Activated CD8-positive, alpha-beta memory T cell treated with anti-CD3 and anti-CD28 coated beads, Interleukin-2, amount 50 U/mL, for 24 hours (primary cell): Measurements from ENCODE around the gene TRPV4.

Source experiments
- DNase-seq: peaks from one replicate; pipeline ENCODE4 v3.0.0-alpha.2; 2020; ENCODE audit errors: extremely low read depth

The TRPV4 gene

DNA sequence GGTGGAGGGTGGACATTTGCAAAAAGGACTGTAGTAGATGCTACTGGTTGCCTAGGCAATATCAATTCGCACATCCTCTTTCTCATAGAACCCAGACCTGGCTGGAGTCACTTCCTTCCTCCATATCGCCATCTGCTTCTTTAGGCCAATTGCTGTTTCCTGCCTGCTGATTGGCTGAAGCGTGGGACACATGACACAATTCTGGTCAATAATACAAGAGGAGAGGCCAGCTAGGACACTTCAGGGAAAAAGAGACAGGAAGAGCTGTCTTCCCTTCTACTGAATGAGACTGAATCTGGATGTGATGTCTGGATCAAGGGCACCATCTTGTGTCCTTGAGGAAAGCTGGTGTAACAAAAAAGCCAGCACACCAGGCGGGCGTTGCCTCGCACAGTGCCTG, 53.8 kb downstream of the TRPV4 start:
- no peak for DNase-seq

- no peak for DNase-seq
These were observed 54.5 kb downstream of the TRPV4 start for GRCh38 chr12:109778684-109779083.

DNA sequence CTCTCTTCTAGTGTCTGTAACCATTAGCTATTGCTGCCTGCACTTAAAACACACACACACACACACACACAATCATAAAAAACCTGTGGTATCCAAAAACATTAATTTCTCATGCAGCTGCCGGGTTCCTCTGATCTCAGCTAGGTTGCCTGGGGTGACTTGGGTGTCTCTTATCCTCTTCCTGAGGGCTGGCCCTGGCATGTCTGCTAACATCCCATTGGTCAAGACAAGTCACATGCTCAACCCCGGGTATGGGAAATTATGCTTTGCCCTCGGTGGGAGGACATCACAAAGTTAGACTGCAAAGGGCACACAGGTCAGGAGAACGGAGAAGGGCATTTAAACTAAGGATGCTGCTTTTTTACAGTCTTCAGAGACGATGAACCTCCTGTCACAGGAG, 55.7 kb downstream of the TRPV4 start:
- peak; percentile 4 for DNase-seq

GRCh38 chr12:109776624-109777023, 56.6 kb downstream of the TRPV4 start:
- no peak for DNase-seq

- peak; percentile 48 for DNase-seq
These were observed 57.9 kb downstream of the TRPV4 start for GRCh38 chr12:109775172-109775881.

GRCh38 chr12:109773384-109774011, 59.7 kb downstream of the TRPV4 start:
- no peak for DNase-seq

- DNase-seq, result no peak
These were observed 60.4 kb downstream of the TRPV4 start for GRCh38 chr12:109772622-109773321.

GRCh38 chr12:109771746-109772621, 61.2 kb downstream of the TRPV4 start:
- no peak for DNase-seq

GRCh38 chr12:109770861-109771670, 62.1 kb downstream of the TRPV4 start:
- no peak for DNase-seq

DNA sequence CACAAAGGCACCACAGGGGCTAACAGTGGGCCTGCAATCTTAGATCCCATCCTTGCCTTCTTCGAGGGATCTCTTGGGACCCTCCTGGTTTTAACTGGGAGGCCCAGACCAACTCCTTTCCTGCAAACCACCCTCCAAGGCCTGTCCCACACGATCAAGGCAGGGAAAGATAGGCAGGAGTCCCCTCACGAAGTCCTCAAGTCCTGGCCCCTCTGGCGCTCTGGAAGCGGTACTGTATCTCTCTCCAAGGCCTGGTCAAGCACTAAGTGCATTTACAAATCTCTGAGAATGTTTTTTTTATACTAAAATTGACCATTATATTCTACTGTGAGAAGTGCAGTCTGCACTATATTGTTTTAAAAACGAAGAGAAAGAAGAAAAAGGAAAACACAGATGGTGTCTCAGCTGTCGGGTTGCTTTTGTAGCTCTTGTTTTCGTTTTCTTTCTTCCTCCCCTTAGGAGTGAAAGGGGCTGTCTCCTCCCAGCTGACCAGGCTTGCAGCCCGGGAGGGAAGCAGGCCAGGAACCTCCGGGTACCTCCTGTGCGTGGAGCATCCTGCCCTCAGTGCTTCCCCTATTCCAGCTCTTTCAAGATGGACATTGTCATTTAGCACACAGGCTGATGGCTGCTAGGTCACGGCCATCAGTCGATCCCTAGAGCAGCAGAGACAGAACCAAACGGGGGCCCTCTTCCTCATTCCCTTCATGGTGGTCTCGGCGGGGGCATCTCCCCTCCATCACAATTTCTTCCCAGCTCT, 62.9 kb downstream of the TRPV4 start:
- DNase-seq, result no peak

GRCh38 chr12:109768901-109769670, 64.1 kb downstream of the TRPV4 start:
- DNase-seq, result no peak

GRCh38 chr12:109767991-109768900, 65.0 kb downstream of the TRPV4 start:
- DNase-seq, result no peak

DNA sequence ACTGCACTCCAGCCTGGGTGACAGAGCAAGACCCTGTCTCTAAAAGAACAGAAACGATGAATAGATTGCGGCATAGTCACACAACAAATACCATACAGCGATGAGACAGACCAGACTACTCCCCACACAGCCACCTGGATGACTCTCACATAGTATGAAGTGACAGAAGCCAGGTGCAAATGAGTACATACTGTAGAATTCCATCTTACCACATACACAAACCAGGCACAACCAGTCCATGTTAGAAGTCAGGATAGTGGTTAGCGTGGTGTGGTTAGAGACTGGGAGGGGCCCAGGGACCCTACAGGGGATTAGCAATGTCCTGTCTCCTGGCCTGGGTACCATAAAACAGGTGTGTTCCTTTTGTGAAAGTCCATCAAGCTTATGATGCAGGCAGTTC, 65.7 kb downstream of the TRPV4 start:
- DNase-seq, result no peak

DNA sequence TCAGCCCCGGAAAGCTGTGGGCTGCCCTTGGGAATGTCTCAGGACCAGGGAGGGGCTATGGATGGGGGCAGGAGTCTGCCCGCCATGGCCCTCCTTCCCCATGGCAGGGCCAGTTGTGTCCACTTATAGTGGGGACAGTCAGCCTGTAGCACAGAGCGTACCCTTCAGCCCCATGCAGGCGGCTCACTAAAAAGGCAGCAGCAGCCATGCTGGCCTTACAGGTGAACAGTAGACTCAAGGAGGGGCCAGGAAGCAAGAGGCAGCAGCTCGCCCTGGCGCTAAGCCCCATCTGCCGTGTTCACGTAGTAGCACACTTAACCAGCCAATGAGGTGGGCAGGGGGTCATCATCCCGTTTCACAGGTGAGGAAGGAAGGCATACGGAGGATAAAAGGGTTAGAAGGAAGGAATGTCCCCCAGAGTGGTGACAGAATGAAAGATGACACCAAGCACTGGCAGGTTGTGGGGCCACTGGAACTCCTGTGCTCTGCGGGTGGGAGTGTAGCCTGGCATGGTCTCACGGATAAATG, 66.9 kb downstream of the TRPV4 start:
- DNase-seq, result no peak

- no peak for DNase-seq
These were observed 67.8 kb downstream of the TRPV4 start for GRCh38 chr12:109765446-109765810.

DNA sequence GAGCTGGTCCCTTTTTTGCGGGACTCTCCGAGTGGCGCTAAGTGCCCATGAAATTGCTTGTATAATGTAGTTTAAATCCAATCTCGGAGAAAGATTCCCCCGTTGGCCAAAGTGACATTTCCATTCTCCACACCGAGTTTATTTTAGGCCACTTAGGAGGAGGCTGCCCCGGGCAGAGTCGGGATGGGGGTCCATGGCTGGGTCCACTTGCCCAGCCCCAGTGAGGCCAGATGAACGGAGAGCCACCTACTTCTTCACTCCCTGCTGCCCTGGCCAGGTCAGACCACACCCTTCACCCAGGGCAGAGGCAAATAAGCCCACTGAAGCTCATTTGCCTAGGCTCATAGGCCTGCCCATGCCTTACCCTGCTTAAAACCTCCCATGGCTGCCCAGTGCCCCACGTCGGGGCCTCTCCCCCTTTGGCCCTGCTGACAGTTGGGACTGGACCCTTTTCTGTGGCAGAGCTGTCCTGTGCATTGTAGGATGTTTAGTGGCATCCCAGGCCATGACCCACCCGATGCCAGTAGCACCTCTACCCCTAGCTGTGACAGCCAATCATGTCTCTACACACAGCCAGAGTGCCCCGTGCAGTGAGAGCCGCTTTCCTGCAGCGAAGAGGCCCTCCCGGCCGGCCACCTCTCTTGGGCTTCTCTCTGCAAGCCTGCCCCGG, 68.3 kb downstream of the TRPV4 start:
- DNase-seq, result no peak

DNA sequence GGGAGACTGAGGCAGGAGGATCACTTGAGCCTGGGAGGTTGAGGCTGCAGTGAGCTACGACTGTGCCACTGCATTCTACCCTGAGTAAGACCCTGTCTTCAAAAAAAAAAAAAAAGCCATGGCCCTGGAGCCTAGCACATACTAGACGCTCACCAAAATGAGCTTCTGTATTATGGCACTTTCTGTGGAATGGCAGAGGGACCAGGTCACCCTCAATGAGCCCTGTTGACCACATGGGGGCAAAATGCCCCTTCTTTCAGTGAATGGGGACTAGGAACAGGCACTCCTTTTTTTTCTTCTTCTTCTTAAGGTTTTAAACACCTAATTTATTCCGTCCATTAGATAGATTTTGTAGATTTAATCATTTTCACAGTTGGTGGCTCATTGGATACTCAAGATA, 69.1 kb downstream of the TRPV4 start:
- DNase-seq, result no peak
